PFSK-1 (cell line): ENCODE measurements around the gene HACE1.

Source experiments
- FOXP2 ChIP-seq: optimal IDR thresholded peaks from 2 replicates; pipeline ENCODE3; 2011; ENCODE audit warnings: borderline replicate concordance, control low read depth, inconsistent platforms; ENCODE audit not compliant: insufficient read depth; ENCODE audit errors: extremely low read length, extremely low read depth
- POLR2AphosphoS5 ChIP-seq: IDR thresholded peaks from 2 replicates; pipeline ENCODE4 v1.6.1; 2012; ENCODE audit warnings: low read depth, mild to moderate bottlenecking, control low read depth, low read length, moderate library complexity
- SIN3A ChIP-seq: IDR thresholded peaks from 2 replicates; pipeline ENCODE4 v1.6.1; 2012; ENCODE audit warnings: mild to moderate bottlenecking, low read length, moderate library complexity, borderline replicate concordance; ENCODE audit not compliant: insufficient read depth
- TAF1 ChIP-seq: IDR thresholded peaks from 2 replicates; pipeline ENCODE4 v1.6.1; 2012; ENCODE audit warnings: low read length, control low read depth, borderline replicate concordance; ENCODE audit not compliant: insufficient read depth

- TF ChIP-seq SIN3A, result no peak
- TF ChIP-seq POLR2AphosphoS5, result no peak
- TF ChIP-seq TAF1, result no peak
- no peak for TF ChIP-seq FOXP2
These were observed 144.9 kb downstream of the HACE1 start for GRCh38 chr6:104714796-104715195.
